ENCODE results near the gene UTS2.

- no peak for TF ChIP-seq SMAD3 (CRISPR knock-in tag; IDR thresholded peaks at IDR 0.05; ENCODE audit: borderline replicate concordance)
- TF ChIP-seq ZMAT4 (CRISPR knock-in tag; IDR thresholded peaks at IDR 0.05) = no peak
- no peak for TF ChIP-seq GRHL2 (CRISPR knock-in tag; IDR thresholded peaks at IDR 0.05; ENCODE audit: insufficient replicate concordance, severe bottlenecking)
- TF ChIP-seq CBFB (CRISPR knock-in tag; IDR thresholded peaks at IDR 0.05; ENCODE audit: low read depth) = no peak
- no peak for TF ChIP-seq CTCF (IDR thresholded peaks at IDR 0.05)
- no peak for TF ChIP-seq FOXK1 (CRISPR knock-in tag; IDR thresholded peaks at IDR 0.05)
- TF ChIP-seq, protein P1, sequence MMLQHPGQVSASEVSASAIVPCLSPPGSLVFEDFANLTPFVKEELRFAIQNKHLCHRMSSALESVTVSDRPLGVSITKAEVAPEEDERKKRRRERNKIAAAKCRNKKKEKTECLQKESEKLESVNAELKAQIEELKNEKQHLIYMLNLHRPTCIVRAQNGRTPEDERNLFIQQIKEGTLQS (CRISPR knock-in tag; conservative IDR thresholded peaks at IDR 0.05) = no peak
These were observed 21.4 kb downstream of the UTS2 start for GRCh38 chr1:7831458-7831857.

All from WTC11 (cell line).